Natural killer cell (primary cell): Measurements from ENCODE around the gene ANKRD6. TPM values are rescaled to one million over a fixed set of nuclear protein-coding genes. Genes with fewer than 3 reads are reported as not detected.

Experiments
- ATAC-seq, 3 donors: fragments of 150-1000 bp in 2 of 3; fragments of 200-7000 bp in 1 of 3; cut with Tn5 transposase; 1 replicate in 1 of 3; 2 replicates in 2 of 3; pipeline ENCODE4 v1.10.0; 2021; ENCODE audit warnings: mild to moderate bottlenecking in 2 of 3, moderate library complexity in 2 of 3
- DNase-seq, 2 donors: peaks; one replicate each; pipeline versions ENCODE4 v3.0.0 to v3.0.0-alpha.2; 2013 to 2021; ENCODE audit warnings: mixed read lengths in 1 of 2
- H3K27ac ChIP-seq: one replicate; pipeline ENCODE4 v1.5.1; 2013; ENCODE audit warnings: mild to moderate bottlenecking, low read length
- H3K27me3 ChIP-seq: one replicate; pipeline ENCODE4 v1.6.1; 2013; ENCODE audit warnings: low read length; ENCODE audit not compliant: control insufficient read depth, insufficient read depth
- H3K36me3 ChIP-seq: one replicate; pipeline ENCODE4 v1.6.1; 2013; ENCODE audit warnings: low read length; ENCODE audit not compliant: control insufficient read depth, insufficient read depth
- H3K4me1 ChIP-seq: one replicate; pipeline ENCODE4 v1.6.1; 2013; ENCODE audit warnings: low read length; ENCODE audit not compliant: control insufficient read depth, insufficient read depth
- H3K4me3 ChIP-seq: one replicate; pipeline ENCODE4 v1.5.1; 2013; ENCODE audit warnings: low read length
- H3K9me3 ChIP-seq: one replicate; pipeline ENCODE4 v1.6.1; 2013; ENCODE audit warnings: low read length; ENCODE audit not compliant: control insufficient read depth, insufficient read depth
- H3K27ac Mint-ChIP-seq, 2 donors: one replicate each; pipeline ENCODE4 v1.8.0; 2022; ENCODE audit warnings: mild to moderate bottlenecking in 2 of 2, mixed read lengths in 2 of 2, moderate library complexity in 1 of 2
- H3K27me3 Mint-ChIP-seq, 2 donors: one replicate each; pipeline ENCODE4 v1.8.0; 2022; ENCODE audit warnings: low read depth in 2 of 2, mixed read lengths in 2 of 2
- H3K36me3 Mint-ChIP-seq: one replicate; pipeline ENCODE4 v1.8.0; 2022; ENCODE audit warnings: mixed read lengths
- H3K4me1 Mint-ChIP-seq, 2 donors: one replicate each; pipeline ENCODE4 v1.8.0; 2022; ENCODE audit warnings: mixed read lengths in 2 of 2
- H3K4me3 Mint-ChIP-seq: one replicate; pipeline ENCODE4 v1.8.0; 2022; ENCODE audit warnings: mild to moderate bottlenecking, moderate library complexity, mixed read lengths
- H3K9me3 Mint-ChIP-seq, 2 donors: one replicate each; pipeline ENCODE4 v1.8.0; 2022; ENCODE audit warnings: mixed read lengths in 2 of 2
- WGBS: methylation state at CpG from one replicate; pipeline ENCODE4 v1.1.7; 2013; ENCODE audit warnings: missing lambda C conversion rate; ENCODE audit not compliant: insufficient coverage; 5-methylcytosine and 5-hydroxymethylcytosine counted together
- intact Hi-C: fragments of 100-400 bp; cut with micrococcal nuclease; formaldehyde crosslinking; loops from one replicate; pipeline ENCODE4 v1.14.2; 2022
- total RNA-seq, 4 donors: library from RNA; stranded (reverse); fragments of 120-200 nt in 1 of 4; gene quantifications; one replicate each; pipeline versions ENCODE4 v1.2.3 to v1.2.4, GENCODE V29; 2013 to 2022
- TF ChIP-seq, protein P1 (sequence below): fragments of 200-600 bp; IDR thresholded peaks from one replicate; pipeline ENCODE4 v1.8.0; 2022; ENCODE audit warnings: antibody characterized with exemption

ANKRD6 gene
- total RNA-seq, 3 donors from 2014 or later (not counting 1 experiment from before 2014, with no cell fraction given): 4.5 to 9.0 (median 4.6) TPM

DNA sequence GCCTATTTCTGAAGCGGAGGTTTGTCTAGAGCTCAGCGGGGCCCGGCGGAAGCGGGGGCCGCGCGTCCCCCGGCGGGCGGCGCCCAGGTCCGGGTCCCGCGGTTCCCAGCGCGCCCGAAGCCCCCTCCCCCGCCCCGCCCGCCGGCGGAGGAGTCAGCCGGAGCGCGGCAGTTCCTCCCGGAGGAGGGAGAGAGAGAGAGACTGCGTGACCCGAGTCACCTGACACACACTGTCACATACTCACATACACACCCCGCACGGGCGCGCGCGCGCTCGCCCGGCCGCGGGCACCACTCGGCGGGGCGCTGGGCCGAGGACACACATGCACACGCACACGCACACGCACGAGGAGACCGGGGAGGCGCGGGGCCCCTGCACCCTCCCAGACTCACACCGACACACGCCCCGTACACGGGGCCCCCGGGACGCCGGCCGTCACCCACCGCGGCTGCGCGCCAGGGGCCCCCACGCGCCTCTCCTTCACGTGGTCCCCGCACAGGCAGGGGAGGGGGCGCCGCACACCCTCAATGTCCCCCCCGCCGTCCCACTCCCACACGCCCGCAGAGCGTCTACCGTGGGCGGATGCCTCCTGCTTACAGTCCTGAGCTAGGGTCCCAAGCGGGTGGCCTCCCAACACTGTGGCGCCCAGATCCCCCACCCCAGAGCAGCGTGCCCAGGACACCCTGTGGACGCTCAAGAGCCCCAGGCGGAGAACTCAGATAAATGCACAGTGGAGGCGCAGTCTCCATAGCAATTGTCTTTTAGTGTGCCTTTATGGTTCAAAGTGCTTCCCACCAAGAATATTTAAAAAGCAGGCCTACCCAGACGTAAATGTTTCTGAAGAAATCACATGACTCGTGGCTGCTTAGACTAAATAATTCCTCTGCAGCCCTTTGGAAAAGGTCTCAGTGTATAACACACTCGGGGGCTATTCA, 20.6 kb upstream of the ANKRD6 start, which contains the start of gene RRAGD:
Gene RRAGD, minus strand, starts transcription at position 203 of the 935 bp plus-strand sequence. CDS start 280 bp downstream, outside the sequence.
- Mint-ChIP-seq H3K27ac (peak within 1 kb of the TSS in 1 of 2 donors; percentile 82), H3K4me1 (peaks cover 5 to 18% of the 10 kb centered on the region in 2 donors)

DNA sequence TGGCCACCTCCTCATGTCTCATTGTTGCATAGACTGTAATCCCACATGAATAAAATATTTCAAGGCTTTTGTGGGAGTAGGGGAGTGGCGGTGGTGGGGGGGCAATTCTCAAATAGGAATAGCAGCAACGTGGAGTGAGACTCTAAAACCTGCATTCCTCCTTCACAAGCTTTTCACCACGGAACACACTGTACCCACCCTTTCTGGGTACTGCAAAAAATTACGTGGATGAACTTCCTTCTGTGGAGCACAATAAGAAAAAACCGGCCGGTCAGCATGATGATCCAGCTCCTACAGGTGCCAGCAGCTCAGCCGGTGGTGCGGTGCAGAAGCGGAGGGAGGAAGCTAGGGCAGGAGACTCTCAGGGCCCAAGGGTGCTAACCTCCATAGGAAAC, 19.9 kb upstream of the ANKRD6 start:
- no peak overlapping the region for H3K4me3 ChIP-seq
- TF ChIP-seq, protein P1, sequence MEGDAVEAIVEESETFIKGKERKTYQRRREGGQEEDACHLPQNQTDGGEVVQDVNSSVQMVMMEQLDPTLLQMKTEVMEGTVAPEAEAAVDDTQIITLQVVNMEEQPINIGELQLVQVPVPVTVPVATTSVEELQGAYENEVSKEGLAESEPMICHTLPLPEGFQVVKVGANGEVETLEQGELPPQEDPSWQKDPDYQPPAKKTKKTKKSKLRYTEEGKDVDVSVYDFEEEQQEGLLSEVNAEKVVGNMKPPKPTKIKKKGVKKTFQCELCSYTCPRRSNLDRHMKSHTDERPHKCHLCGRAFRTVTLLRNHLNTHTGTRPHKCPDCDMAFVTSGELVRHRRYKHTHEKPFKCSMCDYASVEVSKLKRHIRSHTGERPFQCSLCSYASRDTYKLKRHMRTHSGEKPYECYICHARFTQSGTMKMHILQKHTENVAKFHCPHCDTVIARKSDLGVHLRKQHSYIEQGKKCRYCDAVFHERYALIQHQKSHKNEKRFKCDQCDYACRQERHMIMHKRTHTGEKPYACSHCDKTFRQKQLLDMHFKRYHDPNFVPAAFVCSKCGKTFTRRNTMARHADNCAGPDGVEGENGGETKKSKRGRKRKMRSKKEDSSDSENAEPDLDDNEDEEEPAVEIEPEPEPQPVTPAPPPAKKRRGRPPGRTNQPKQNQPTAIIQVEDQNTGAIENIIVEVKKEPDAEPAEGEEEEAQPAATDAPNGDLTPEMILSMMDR: no peak
- WGBS: 8% methylated on average over 8 of the region's 9 CpGs
- Mint-ChIP-seq H3K4me1 (peaks cover 5 to 18% of the 10 kb centered on the region in 2 donors), H3K9me3 (no peaks in the 10 kb centered on the region), H3K27me3 (peaks cover 32 to 50% of the 10 kb centered on the region in 2 donors), H3K4me3 (peak overlapping the region; percentile 91), H3K36me3 (no peaks in the 10 kb centered on the region), H3K27ac (peak overlapping the region in 1 of 2 donors; percentile 82)
- DNase-seq (no peak), ATAC-seq (no peak)
- no peak overlapping the region for H3K27ac ChIP-seq
- no peaks in the 10 kb centered on the region for H3K36me3 ChIP-seq
- intact Hi-C loops: no loop called here
- H3K9me3 ChIP-seq: no peaks in the 10 kb centered on the region
- H3K4me1 ChIP-seq: peaks cover 19% of the 10 kb centered on the region
- peaks cover 16% of the 10 kb centered on the region for H3K27me3 ChIP-seq

More for the DNA sequence above, 20.6 kb upstream of the ANKRD6 start, which contains the start of gene RRAGD:
- no peaks in the 10 kb centered on the region for H3K36me3 ChIP-seq
- H3K4me3 ChIP-seq: peak within 1 kb of the TSS; percentile 49
- under 1% methylated on average over 80 of the region's 85 CpGs for WGBS
- peak; percentile 83 to 89 (median 85) for ATAC-seq
- intact Hi-C loops: no loop called here
- H3K9me3 ChIP-seq: no peaks in the 10 kb centered on the region
- Mint-ChIP-seq H3K27me3 (peaks cover 30 to 51% of the 10 kb centered on the region in 2 donors), H3K36me3 (no peaks in the 10 kb centered on the region), H3K9me3 (no peaks in the 10 kb centered on the region), H3K4me3 (peak within 1 kb of the TSS; percentile 91)
- no peak within 1 kb of the TSS for H3K27ac ChIP-seq
- peaks cover 19% of the 10 kb centered on the region for H3K4me1 ChIP-seq
- TF ChIP-seq, protein P1: no peak
- DNase-seq: peak; percentile 47 to 74
- peaks cover 16% of the 10 kb centered on the region for H3K27me3 ChIP-seq

DNA sequence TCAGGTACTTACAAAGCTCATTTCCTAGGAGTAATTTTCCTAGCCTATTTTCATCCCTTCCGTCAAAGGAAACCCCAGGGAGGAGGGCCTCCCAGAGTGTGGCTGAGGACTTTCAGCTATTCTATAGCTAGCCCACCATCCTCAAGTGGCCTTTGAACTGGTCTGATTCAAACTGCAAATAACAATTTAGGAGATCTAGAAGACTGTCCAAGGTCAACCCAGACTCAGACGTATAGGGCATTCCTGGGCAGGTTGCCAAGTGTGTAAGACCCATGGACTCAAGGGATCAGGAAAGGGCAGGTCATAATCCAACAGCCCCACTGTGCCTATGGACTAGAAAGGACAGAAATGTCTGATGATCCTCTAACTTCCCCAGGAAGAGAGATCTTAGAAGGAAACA, 18.7 kb upstream of the ANKRD6 start:
- H3K4me3 ChIP-seq: no peak overlapping the region
- H3K27me3 ChIP-seq: peaks cover 16% of the 10 kb centered on the region
- H3K36me3 ChIP-seq: no peaks in the 10 kb centered on the region
- Mint-ChIP-seq H3K4me1 (peaks cover 5 to 18% of the 10 kb centered on the region in 2 donors), H3K27ac (no peak overlapping the region), H3K36me3 (no peaks in the 10 kb centered on the region), H3K4me3 (no peak overlapping the region), H3K27me3 (peaks cover 28 to 50% of the 10 kb centered on the region in 2 donors), H3K9me3 (no peaks in the 10 kb centered on the region)
- DNase-seq: no peak
- 38% methylated on average over 2 of the region's 2 CpGs for WGBS
- ATAC-seq: no peak
- peaks cover 19% of the 10 kb centered on the region for H3K4me1 ChIP-seq
- intact Hi-C loops: no loop called here
- TF ChIP-seq, protein P1: no peak
- H3K9me3 ChIP-seq: no peaks in the 10 kb centered on the region
- no peak overlapping the region for H3K27ac ChIP-seq
